ENCODE results near the gene WDR4.

DNA sequence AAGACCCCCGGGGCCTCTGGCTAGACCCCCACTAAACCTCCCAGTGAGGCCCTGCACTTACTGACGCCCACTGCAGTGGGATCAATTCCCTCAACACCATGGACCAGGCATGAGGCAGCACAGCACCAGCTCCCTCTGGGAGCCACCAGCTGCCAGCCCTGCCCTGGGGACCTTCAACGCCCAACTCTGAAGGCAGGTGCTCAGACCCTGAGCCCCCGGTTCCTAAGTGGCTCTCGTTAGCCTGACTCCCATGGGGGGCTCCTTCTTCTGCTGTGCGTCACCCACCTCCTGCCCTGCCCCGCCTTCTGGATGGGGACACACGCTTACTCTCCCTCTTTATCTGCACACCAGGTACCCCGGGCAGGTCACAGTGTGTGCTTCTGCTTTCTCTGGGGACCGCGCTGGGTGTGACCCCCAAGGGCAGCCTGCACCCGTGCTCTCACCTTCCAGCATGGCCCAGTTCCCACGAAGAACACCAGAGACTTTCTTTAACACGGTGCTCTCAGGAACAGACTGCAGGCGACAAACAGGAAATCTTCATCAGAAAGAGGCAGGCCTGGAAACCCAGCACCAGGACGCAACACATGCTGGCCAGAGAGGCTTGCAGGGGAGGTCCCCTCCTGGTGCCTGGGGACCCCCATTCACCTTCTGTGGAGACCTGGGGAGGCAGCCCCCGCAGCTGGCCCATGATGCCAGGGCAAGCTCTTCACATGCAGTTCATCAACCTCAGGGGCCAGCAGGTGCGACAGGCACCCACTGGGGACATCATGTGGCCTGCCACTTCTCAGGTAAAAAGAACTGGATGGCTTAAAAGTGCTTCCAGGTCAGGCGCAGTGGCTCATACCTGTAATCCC lies 27.3 kb downstream of the WDR4 start:
- TF ChIP-seq, protein P1, sequence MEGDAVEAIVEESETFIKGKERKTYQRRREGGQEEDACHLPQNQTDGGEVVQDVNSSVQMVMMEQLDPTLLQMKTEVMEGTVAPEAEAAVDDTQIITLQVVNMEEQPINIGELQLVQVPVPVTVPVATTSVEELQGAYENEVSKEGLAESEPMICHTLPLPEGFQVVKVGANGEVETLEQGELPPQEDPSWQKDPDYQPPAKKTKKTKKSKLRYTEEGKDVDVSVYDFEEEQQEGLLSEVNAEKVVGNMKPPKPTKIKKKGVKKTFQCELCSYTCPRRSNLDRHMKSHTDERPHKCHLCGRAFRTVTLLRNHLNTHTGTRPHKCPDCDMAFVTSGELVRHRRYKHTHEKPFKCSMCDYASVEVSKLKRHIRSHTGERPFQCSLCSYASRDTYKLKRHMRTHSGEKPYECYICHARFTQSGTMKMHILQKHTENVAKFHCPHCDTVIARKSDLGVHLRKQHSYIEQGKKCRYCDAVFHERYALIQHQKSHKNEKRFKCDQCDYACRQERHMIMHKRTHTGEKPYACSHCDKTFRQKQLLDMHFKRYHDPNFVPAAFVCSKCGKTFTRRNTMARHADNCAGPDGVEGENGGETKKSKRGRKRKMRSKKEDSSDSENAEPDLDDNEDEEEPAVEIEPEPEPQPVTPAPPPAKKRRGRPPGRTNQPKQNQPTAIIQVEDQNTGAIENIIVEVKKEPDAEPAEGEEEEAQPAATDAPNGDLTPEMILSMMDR (conservative IDR thresholded peaks at IDR 0.05; ENCODE audit: low read depth in 2 of 2) = no peak
- TF ChIP-seq ZNF114 (CRISPR knock-in tag; IDR thresholded peaks at IDR 0.05) (no peak), POLR2AphosphoS5 (IDR thresholded peaks at IDR 0.05; ENCODE audit: low read depth) (no peak), NANOG (IDR thresholded peaks at IDR 0.05; ENCODE audit: borderline replicate concordance) (no peak), EZH2phosphoT487 (IDR thresholded peaks at IDR 0.05; ENCODE audit: unreplicated experiment) (no peak)

Measured in GM23338 (cell line).